ENCODE data around the gene PANX1.
"Not testable (repeated sequence)": the region's sequence is repeated elsewhere in the genome, so short reads cannot be mapped to it uniquely, and the experiment has no call there.

PANX1 gene

GRCh38 chr11:94112206-94112953 lies 16.3 kb upstream of the PANX1 start:
- TF ChIP-seq CTCF (IDR thresholded peaks at IDR 0.05; ENCODE audit: low read depth, low read length, missing control alignments), result no peak
- no peak overlapping the region for H3K4me3 ChIP-seq (replicated peaks; ENCODE audit: low read depth, low read length)

GRCh38 chr11:94117197-94117574 lies 11.5 kb upstream of the PANX1 start:
- DNase-seq (ENCODE audit: extremely low read depth, low read depth), result no peak
- TF ChIP-seq CTCF (IDR thresholded peaks at IDR 0.05; ENCODE audit: low read depth, low read length, missing control alignments), result no peak
- H3K4me3 ChIP-seq (replicated peaks; ENCODE audit: low read depth, low read length), result no peak overlapping the region

More at GRCh38 chr11:94112206-94112953, 16.3 kb upstream of the PANX1 start:
- no peak for DNase-seq (ENCODE audit: extremely low read depth, low read depth)

- no peak for TF ChIP-seq CTCF (IDR thresholded peaks at IDR 0.05; ENCODE audit: low read depth, low read length, missing control alignments)
- no peak for DNase-seq (ENCODE audit: extremely low read depth, low read depth)
- H3K4me3 ChIP-seq (replicated peaks; ENCODE audit: low read depth, low read length), result no peak overlapping the region
Observed at GRCh38 chr11:94117871-94118270, 10.8 kb upstream of the PANX1 start.

GRCh38 chr11:94119676-94120075 lies 9.0 kb upstream of the PANX1 start:
- not testable (repeated sequence) for H3K4me3 ChIP-seq (replicated peaks; ENCODE audit: low read depth, low read length); DNase-seq (ENCODE audit: extremely low read depth, low read depth)

GRCh38 chr11:94120516-94120915 lies 8.1 kb upstream of the PANX1 start:
- not testable (repeated sequence) for H3K4me3 ChIP-seq (replicated peaks; ENCODE audit: low read depth, low read length); DNase-seq (ENCODE audit: extremely low read depth, low read depth)

- no peak for TF ChIP-seq CTCF (IDR thresholded peaks at IDR 0.05; ENCODE audit: low read depth, low read length, missing control alignments)
- H3K4me3 ChIP-seq (replicated peaks; ENCODE audit: low read depth, low read length), result no peak overlapping the region
- no peak for DNase-seq (ENCODE audit: extremely low read depth, low read depth)
Observed at GRCh38 chr11:94120946-94121345, 7.7 kb upstream of the PANX1 start.

- no peak for DNase-seq (ENCODE audit: extremely low read depth, low read depth)
- no peak overlapping the region for H3K4me3 ChIP-seq (replicated peaks; ENCODE audit: low read depth, low read length)
- TF ChIP-seq CTCF (IDR thresholded peaks at IDR 0.05; ENCODE audit: low read depth, low read length, missing control alignments), result no peak
Observed at GRCh38 chr11:94125407-94126115, 3.1 kb upstream of the PANX1 start.
